ENCODE results near the gene LRMDA.

The LRMDA gene

DNA sequence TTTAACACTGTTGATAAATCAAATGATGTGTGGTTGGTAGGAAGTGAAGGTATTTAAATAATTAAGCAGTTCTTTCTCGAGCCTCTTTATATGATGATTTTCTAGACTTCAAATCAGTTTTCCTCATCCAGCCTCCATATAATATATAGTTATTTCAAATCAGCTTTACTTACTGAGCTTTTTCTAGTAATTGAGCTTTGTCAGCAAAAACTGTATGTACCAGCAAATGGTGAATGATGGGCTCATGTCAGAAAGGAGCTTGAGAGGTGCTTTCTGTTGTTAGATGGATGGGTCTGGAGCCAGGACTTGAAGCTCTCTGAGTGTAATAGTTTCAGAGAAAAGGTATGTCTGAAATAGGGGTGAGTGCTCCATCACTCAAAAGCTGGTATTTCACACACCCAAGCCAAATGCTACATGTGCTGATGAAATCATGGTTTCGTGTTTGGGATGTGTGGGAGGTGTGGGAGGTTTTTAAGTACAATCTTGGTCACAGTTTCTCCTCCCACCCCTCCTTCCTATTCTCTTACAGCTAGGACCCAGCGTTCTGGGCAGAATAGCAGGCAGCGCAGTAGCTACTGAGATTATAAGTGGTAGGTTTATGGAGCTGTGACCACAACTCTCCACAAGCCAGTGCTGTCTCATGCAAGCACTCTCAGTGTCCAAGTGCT is 55.8 kb downstream of the LRMDA start:
- TF ChIP-seq CTCF (IDR thresholded peaks at IDR 0.05; ENCODE audit: low read depth, low read length) (no peak), EZH2phosphoT487 (IDR thresholded peaks at IDR 0.05; ENCODE audit: low read depth) (no peak)
- H3K27me3 ChIP-seq (ENCODE audit: low read depth, low read length), result no peaks in the 10 kb centered on the region
- H3K4me1 ChIP-seq (ENCODE audit: low read length), result no peaks in the 10 kb centered on the region
- H2AFZ ChIP-seq (ENCODE audit: low read depth, low read length), result no peak overlapping the region
- H4K20me1 ChIP-seq (ENCODE audit: insufficient read depth, low read length), result no peaks in the 10 kb centered on the region
- no peak overlapping the region for H3K9ac ChIP-seq (ENCODE audit: low read length)
- no peaks in the 10 kb centered on the region for H3K36me3 ChIP-seq (replicated peaks; ENCODE audit: low read depth, low read length)
- no peaks in the 10 kb centered on the region for H3K79me2 ChIP-seq (ENCODE audit: low read length)
- H3K4me2 ChIP-seq (ENCODE audit: low read length), result no peak overlapping the region
- no peak overlapping the region for H3K4me3 ChIP-seq (ENCODE audit: low read length)
- H3K9me3 ChIP-seq (ENCODE audit: insufficient read depth, low read length), result no peaks in the 10 kb centered on the region
- H3K27ac ChIP-seq (ENCODE audit: low read length), result no peak overlapping the region

- Histone ChIP-seq H3K27me3 (ENCODE audit: low read depth, low read length) (no peaks in the 10 kb centered on the region), H3K79me2 (ENCODE audit: low read length) (no peaks in the 10 kb centered on the region), H4K20me1 (ENCODE audit: insufficient read depth, low read length) (no peaks in the 10 kb centered on the region), H3K27ac (ENCODE audit: low read length) (no peak overlapping the region), H2AFZ (ENCODE audit: low read depth, low read length) (no peak overlapping the region), H3K4me3 (ENCODE audit: low read length) (no peak overlapping the region), H3K4me1 (ENCODE audit: low read length) (no peaks in the 10 kb centered on the region), H3K9ac (ENCODE audit: low read length) (no peak overlapping the region), H3K9me3 (ENCODE audit: insufficient read depth, low read length) (no peaks in the 10 kb centered on the region), H3K4me2 (ENCODE audit: low read length) (no peak overlapping the region), H3K36me3 (replicated peaks; ENCODE audit: low read depth, low read length) (no peaks in the 10 kb centered on the region)
- TF ChIP-seq EZH2phosphoT487 (IDR thresholded peaks at IDR 0.05; ENCODE audit: low read depth) (no peak), CTCF (IDR thresholded peaks at IDR 0.05; ENCODE audit: low read depth, low read length) (no peak)
Measured at GRCh38 chr10:75487755-75488125, 56.3 kb downstream of the LRMDA start.

- no peaks in the 10 kb centered on the region for H3K36me3 ChIP-seq (replicated peaks; ENCODE audit: low read depth, low read length)
Measured at GRCh38 chr10:75492173-75492925, 60.9 kb downstream of the LRMDA start.

More at GRCh38 chr10:75492173-75492925, 60.9 kb downstream of the LRMDA start:
- Histone ChIP-seq H3K9ac (ENCODE audit: low read length) (no peak overlapping the region), H3K4me2 (ENCODE audit: low read length) (no peak overlapping the region), H3K9me3 (ENCODE audit: insufficient read depth, low read length) (no peaks in the 10 kb centered on the region), H3K27me3 (ENCODE audit: low read depth, low read length) (no peaks in the 10 kb centered on the region), H2AFZ (ENCODE audit: low read depth, low read length) (no peak overlapping the region), H3K79me2 (ENCODE audit: low read length) (no peaks in the 10 kb centered on the region), H3K27ac (ENCODE audit: low read length) (no peak overlapping the region), H3K4me3 (ENCODE audit: low read length) (no peak overlapping the region), H4K20me1 (ENCODE audit: insufficient read depth, low read length) (no peaks in the 10 kb centered on the region), H3K4me1 (ENCODE audit: low read length) (no peaks in the 10 kb centered on the region)
- TF ChIP-seq EZH2phosphoT487 (IDR thresholded peaks at IDR 0.05; ENCODE audit: low read depth), result no peak
- TF ChIP-seq CTCF (IDR thresholded peaks at IDR 0.05; ENCODE audit: low read depth, low read length), result no peak

Data from OCI-LY3 (cell line).